HG02973 (cell line): ENCODE data around the gene CALHM5.
A peak's percentile ranks its signal among the peaks of the same experiment; 100 is the strongest.

Experiments
- ATAC-seq: cut with Tn5 transposase; IDR thresholded peaks from one replicate; pipeline ENCODE4 v1.9.1; 2021; ENCODE audit warnings: moderate library complexity; ENCODE audit not compliant: unreplicated experiment

CALHM5 gene

DNA sequence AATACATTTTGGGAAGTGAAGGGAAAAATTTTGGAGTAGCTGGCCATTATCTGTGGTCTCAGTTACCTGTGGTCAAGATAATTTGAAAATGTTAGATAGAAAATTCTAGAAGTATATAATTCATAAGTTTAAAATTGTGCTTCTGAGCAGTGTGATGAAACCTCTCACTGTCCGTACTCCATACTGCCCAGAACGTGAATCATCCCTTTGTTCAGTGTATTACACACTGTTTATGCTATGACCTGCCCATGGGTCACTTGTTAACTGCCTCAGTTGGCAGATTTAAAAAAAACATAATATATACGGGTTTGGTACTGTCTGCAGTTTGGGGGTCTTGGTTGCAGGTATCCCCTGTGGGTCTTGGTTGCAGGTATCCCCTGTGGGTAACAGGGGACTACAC, 4.1 kb upstream of the CALHM5 start:
- no peak for ATAC-seq

- no peak for ATAC-seq
These were observed 2.9 kb upstream of the CALHM5 start for GRCh38 chr6:116508527-116508926.

DNA sequence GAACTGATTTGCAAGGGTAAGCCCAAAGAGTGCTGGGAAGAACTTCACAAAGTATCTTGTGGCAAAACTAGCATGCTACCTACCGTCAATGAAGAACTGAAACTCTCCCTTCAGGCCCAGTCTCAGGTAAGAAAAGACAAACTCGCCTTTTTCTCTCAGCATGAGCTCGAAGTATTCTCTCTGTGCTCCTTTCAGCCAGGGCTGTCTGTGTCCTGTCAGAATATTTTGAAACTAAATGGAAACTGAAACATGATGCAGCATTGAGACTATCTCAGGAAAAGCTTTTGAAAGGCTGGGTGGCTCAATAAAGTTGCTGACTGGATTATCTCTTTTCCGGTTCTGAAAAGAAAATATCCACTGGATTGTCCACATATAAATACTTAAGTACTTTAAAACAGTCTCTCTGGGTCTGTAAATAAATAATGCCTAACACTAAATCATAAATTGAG, 696 bp downstream of the CALHM5 start:
- ATAC-seq: peak; percentile 87

DNA sequence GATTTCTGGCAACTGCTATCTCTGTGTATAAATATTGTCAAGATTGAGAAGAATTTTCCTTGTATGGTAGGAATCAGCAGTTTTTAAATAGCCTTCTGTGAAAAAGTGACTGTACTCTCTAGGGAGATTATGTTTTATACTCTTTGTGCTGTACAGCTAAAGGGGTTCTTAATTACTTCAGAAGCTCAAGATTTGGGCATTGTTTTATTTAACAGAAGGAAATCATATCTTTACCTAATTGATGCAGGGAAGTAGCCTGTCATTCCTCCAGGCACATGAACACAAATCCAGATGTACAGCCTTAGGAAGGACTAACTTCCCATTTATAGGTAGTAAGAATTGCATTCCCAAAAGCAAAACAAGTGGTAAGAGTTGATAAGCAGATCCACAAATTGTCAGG, 1.3 kb downstream of the CALHM5 start:
- no peak for ATAC-seq

DNA sequence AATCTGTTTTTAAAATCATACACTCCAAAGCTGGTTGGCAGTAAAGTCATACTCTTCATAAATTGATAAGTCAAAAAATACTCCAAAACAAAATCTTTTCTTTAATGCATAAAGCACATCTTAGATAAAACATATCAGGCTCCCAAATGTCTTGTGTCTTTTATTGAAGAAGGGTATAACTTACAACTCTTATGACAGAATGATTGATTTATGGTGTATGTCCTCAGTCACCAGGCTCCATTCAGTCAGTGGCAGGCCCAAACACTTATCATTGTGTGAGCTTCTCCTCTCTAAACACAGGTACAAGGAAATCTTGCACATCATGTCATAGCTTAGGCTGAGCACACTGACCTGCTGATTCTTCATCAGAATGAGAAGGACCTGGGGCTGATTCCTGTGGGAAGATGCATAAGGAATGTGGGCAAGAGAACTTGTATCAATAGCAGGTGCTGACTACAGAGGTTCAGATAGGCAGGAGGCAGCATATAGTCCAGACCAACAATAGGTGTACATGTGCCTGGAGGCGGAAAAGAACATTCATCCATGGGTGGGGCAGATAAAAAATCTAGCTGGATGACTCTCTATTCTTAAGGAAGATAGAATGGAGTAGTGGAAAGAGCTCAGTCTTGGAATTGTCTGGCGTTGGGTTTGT, 1.9 kb downstream of the CALHM5 start:
- no peak for ATAC-seq

- ATAC-seq: no peak
These were observed 2.7 kb downstream of the CALHM5 start for GRCh38 chr6:116514111-116514510.

GRCh38 chr6:116515141-116515540, 3.7 kb downstream of the CALHM5 start:
- ATAC-seq: no peak

DNA sequence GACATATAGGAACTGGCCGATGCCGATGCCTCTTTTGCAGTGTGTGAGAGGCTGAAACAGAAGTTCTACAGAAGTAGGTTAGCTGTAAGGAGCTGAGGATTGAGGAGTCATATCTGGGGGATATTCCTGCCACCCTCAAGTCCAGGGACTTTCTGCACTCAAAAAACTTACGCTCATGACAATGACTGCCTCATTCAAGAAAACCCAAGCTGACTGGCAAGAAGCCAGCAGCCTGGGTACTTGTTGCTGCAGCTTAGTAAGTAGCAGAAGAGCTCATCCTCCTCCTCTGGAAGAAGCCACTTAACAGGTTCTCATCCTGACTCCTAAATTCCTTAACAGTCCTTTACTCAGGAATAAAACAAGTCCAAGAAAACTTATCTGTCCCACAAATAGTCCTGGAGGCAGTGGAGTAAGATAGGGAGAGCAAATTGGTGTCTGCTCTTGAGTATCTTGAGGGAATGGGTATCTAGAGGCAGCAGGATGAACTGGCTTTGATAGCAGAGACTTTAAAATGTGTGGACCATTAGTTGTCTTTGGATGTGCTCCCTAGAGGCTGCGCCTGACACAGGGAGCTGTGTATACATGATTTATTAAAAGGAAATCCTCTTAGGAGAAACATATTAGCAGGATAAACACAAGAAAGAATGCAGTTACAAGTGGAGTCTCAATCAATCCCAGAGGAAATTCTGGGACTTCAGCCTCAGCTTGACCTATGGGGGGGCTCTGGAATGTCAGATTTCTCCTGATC, 7.4 kb downstream of the CALHM5 start:
- ATAC-seq: no peak

DNA sequence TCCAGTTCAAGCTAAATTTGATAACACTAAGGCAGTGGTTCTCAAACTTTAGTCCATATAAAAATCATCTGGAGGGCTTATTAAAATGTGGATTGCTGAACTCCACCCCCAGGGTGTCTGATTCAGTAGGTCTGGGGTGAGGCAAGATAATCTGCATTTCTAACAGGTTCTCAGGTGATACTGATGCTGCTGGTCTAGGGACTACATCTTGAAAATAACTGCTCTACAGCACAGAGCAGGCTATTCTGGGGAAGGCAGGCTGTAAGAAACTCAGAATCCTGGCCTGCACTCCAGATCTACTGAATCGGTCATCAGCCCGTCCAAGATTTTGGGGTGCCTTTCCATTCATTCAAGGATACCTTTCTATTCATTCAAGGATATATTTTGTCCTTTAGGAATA, 11.5 kb downstream of the CALHM5 start:
- no peak for ATAC-seq

DNA sequence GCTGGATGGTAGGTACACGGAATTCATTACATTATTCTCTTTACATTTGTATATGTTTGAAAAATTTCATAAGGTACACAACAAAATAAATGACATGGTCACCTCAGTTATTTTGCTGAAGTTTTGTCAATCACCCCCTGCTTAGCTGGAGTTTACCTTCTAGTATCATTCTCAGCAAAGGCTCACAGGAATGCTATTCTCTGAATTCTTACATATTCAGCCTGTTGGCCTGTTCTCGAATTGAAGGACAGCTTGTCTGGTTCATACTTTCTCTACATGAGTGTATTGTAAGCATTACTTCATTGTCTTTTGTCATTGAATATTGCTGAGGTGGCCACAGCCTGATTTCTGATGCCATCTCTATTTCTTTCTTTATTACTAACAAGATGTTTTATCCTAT, 12.8 kb downstream of the CALHM5 start:
- ATAC-seq: no peak

GRCh38 chr6:116528133-116528532, 16.7 kb downstream of the CALHM5 start:
- ATAC-seq: no peak

DNA sequence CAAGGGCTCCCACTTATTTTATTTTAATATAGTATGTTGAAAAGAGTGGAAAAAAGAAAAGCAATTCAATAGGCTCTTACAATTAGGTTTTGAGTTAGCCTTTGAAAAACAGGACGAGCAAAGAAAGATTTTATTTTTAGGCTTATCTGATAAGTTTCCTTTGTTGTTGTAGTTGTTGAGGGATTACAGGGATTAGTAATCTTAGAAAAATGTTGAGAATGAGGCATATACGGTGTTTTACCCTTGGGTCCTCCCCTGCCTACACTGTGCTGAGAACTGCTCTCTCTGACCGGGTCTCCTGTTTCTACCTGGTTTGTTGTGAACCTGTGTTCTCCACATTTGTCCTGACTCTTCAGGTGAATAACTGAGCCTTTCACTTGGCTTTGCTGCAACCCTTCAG, 17.3 kb downstream of the CALHM5 start:
- no peak for ATAC-seq

DNA sequence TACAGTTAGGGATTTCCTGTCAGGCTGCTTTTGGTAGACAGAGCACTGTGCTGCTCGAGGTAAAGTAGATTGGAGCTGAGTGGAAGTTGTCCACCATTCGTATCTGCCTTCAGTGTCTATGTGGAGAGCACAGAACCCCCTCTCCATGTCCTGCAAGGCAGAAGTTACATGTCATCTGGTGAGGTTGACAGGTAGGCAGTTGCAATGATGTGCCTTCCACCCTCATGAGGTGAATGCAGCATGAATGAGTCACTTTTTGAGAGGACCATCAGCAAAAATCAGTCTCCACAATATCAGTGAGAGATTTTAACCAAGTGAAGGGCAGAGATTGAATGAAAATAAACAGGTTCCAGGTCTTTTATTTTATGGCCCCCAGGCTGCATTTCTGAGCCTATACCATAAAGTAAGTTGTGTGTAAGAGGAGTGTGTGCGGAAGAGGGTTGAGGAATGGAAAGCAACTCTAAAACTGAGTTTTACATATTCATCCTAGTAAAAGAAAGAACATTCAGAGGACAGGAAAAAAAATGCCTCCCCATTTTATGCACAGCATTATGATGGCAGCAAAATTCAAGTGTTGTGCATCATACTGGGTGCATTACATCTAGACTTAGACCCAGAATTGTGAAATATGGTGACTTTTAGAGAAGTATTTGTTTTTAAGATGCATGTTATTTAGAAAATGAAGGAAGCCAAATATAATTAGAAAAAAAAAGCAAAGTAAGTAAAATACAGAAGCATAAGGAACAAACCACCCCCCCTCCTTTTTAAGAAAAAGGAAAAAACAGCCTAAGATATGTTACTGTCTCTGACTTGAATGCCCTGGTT, 18.2 kb downstream of the CALHM5 start:
- no peak for ATAC-seq

GRCh38 chr6:116530436-116530835, 19.0 kb downstream of the CALHM5 start:
- no peak for ATAC-seq

DNA sequence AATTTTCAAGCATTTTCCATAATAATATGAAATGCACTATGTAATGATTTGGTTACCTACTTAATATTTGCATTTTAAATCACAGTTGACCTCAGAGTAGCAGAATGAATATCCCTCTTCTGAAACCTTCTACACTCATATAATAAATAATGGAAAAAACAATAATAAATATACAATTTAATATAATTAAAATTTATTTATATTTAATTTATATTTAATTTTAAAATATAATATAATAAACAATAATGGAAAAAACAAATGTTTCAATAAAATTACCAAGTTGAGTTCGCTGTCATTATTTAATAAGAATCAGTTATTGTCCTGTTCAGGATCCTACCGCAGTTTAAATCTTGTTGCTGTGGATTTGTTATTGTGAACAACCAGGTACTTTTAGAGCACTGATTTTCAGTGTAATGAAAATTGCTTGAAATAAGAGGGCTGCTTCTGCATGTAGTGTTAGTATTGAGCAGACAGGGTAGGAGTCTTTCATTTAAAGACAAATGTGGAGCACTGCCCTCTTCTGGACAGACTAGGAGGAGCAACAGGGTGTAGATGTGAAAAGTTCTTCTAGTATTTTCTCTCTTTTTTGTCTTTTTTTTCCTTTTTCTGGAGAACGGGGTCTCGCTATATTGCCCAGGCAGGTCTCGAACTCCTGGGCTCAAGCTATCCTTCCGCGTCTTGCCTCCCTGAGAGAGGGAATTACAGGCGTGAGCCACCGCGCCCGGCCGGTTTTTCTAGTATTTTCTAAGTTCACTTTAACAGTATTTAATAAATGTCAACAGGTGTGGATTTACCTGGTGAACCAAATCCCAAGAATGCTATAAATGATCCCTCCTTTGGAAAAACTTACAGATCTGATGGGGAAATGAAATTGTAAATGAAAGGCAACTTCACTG, 20.5 kb downstream of the CALHM5 start:
- peak; percentile 74 for ATAC-seq

DNA sequence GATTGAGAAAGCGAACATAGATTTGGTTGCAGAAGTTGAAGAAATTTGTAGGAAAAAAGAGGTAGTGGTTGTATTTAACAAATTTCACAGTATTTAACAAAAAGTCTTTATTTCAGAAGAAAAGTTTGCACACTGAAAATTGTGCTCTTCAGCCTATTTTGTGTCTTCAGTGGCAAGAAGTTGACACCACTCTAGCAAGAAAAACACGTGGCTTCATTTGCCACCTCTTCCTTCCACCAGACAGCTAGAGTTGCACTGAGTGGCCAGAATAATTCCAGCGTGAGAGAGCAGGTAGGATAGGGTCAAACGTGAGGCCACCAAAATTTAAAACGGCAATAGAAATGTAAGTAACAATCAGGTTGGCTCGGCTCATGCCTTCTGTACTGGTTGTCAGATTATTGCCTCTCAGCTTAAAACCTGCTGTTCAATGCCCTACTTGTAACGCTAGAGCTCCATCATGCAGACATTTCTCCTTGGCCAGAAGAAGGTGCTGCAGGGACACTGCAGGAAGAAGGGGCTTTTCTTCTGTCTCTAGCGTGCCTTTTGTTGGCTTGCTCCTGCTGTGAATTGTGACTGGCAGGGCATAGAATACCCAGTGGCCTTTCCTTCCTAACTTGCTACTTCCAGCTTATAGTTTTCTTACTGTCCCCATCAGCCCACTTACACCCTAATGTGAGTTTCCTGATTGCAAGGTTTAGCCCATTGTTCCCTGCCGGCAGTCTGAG, 22.0 kb downstream of the CALHM5 start:
- no peak for ATAC-seq

GRCh38 chr6:116535109-116535508, 23.7 kb downstream of the CALHM5 start:
- ATAC-seq: no peak

DNA sequence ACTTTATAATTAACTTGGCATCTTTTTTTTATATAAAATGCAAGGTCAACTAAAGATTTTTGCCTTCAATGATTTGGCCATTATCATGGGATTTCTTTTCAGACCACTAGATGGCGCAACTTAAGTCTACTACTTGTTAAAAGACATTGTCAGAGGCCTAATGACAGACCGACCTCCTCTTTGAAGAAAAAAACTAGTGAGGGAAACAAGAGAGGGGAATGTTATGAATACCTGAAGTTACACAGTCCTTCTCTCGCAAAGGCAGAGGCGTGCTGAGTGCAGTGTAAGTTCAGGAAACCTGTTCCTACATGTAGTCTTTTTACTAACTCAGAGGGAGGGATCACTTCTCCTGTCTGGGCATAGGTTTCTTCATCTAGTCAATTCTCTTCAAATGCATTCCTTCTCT, 24.8 kb downstream of the CALHM5 start:
- peak; percentile 53 for ATAC-seq

DNA sequence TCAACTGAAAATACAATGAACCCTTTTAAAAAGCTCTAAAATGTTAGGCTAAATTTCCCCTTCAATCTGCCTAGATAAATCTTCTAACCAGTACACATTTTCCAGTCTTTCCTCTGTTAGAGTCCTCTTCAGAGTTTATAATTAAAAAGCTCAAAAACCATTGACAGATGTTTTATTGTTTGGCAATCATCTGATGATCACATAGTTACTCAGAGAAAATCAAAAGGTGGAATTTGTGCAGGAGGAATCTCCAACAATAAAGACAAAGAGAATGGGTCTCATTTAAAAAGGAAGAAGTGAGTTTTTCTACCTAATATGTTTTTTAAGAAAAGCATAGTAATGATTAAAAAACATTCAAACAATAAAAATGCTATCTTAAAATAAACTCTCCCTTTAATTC, 31.0 kb downstream of the CALHM5 start:
- no peak for ATAC-seq

DNA sequence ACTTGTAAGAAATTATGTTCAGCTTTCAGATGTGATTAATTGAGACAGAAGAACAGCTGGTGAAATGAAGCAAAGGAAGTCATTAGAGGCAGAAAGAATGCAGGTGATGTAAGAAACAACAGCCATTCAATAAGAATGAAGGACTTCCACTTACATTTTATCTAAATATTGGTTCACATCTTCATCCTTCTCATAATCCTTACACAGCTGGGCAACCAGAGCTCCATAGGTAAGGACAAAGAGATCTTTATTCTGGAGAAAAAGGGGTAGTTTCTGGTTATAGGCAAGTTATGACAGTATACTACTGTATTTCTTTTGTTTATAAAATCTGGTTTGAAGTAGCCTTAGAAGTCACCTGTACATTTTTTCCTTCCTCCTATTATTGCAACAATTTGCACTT, 31.7 kb downstream of the CALHM5 start:
- no peak for ATAC-seq
